GM19463 (cell line): ENCODE data around the gene PDZD7.
A peak's percentile ranks its signal among the peaks of the same experiment; 100 is the strongest.

ENCODE experiments used
- ATAC-seq: cut with Tn5 transposase; IDR thresholded peaks from one replicate; pipeline ENCODE4 v1.9.1; 2021; ENCODE audit warnings: mild to moderate bottlenecking, moderate library complexity; ENCODE audit not compliant: unreplicated experiment

Gene PDZD7

DNA sequence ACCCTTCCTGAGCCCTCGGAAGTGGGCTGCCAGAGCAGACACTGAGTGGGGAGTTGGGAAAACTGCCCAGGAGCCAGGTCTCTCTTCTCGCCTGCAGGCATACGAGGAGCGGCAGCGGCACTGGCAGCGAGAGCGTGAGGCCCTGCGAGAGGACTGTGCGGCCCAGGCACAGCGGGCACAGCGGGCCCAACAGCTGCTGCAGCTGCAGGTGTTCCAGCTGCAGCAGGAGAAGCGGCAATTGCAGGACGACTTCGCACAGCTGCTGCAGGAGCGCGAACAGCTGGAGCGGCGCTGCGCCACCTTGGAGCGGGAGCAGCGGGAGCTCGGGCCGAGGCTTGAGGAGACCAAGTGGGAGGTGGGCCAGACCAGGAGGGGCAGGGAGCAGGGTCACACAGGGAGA, 25.6 kb downstream of the PDZD7 start:
- no peak for ATAC-seq

DNA sequence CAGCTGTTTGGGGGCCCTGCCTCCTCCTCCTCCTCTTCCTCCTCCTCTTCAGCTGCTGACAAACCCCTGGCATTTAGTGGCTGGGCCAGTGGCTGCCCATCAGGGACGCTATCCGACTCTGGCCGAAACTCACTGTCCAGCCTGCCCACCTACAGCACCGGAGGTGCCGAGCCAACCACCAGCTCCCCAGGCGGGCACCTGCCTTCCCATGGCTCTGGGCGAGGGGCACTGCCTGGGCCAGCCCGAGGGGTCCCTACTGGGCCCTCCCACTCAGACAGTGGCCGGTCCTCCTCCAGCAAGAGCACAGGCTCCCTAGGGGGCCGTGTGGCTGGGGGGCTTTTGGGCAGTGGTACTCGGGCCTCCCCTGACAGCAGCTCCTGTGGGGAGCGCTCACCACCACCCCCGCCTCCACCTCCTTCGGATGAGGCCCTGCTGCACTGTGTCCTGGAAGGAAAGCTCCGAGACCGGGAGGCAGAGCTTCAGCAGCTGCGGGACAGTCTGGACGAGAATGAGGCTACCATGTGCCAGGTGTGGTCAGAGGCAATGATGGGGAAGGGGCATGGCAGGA, 27.2 kb downstream of the PDZD7 start:
- no peak for ATAC-seq

DNA sequence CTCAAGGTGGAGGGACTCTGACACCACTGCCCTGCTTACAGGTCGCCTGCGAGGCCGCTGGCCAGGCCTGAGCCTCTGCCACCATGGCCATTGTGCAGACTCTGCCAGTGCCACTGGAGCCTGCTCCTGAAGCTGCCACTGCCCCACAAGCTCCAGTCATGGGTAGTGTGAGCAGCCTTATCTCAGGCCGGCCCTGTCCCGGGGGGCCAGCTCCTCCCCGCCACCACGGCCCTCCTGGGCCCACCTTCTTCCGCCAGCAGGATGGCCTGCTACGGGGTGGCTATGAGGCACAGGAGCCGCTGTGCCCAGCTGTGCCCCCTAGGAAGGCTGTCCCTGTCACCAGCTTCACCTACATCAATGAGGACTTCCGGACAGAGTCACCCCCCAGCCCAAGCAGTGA, 28.5 kb downstream of the PDZD7 start:
- no peak for ATAC-seq

DNA sequence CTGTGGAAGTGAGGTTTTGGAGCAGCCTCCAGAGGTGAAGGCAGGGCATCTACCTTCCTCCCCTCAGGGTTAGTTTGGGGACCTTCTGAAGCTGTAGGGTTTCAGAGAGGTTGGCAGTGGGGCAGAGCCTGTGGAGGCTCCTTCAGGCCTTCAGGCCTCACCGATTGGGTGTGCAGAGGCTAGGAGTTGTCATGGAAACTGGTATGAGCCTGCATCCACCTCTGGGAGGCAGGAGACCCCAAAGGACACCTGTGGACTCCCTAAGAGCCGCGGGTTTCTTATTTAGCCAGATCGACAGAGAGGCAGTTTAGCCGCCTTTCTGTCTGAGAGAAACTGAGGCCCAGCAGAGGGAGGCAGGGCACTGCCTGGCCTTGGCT, 29.3 kb downstream of the PDZD7 start:
- no peak for ATAC-seq

DNA sequence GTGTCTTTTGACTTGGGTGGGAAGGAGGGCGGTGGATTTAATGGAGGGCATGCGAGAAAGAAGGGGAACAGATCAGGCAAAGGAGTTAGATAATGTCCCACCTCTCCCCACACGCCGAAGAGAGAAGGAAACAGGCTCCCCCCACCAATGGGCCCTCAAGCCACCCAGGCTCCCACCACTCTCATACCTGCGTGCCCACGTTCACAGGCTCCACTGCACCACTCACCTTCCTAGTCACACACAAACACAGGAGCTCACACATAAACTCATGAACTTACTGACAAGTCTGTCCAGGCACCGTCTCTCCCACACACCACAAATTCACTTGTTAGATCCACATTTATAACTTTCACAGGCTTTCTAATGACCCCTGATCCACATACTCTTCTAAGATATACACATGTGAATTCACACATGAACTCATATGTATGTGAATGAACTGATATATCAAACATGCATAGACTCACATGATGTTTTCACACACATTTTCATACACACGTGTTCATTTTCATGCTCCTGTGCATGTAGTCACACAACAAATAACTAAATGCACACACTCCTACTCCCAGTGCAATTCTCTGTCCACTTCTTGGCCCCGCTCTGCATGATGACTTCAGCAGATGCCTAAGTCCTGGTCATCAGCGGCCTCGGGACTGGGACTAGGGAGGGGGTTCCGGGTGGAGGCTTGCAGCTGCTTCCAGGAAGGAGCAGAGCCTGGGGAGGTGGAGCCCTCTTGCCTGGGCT, 29.8 kb downstream of the PDZD7 start:
- no peak for ATAC-seq

DNA sequence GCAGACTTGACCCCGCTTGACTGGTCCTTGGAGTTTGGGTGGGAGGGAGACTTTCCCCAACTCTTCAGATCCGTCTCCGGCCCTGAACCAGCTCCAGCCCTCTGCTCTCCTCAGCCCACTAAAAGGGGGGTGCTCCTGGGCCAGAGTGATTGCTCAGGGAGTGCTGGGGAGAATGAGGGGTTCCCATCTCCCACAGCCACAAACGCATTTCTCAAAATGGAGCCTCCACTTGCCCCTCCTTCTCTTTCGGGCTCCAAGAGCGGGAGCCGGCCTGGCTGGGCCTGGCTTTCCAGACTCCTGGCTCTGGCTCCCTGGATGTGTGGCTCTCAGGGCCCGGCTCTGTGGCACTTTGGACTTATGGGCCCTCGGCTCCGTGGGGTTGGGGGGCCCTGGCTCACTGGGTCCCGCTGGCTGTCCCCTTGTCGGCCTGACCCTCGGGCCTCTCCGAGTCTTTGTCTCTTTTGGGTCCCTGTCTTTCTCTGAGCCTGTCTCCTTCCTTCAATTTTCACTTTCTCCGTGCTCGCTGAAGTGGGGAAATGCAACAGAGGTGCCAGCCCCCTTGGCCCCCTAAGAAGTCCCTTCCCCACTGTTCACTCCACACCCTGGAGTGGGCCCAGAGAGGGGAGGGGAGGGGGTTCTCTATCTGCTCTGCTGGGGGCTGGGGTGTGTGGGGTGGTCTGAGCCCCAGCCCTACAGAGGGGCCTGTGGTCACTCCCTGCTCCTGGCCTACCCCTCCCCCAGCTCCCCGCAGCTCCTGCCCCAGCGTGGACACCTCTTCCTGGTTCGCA, 30.6 kb downstream of the PDZD7 start:
- ATAC-seq: no peak

DNA sequence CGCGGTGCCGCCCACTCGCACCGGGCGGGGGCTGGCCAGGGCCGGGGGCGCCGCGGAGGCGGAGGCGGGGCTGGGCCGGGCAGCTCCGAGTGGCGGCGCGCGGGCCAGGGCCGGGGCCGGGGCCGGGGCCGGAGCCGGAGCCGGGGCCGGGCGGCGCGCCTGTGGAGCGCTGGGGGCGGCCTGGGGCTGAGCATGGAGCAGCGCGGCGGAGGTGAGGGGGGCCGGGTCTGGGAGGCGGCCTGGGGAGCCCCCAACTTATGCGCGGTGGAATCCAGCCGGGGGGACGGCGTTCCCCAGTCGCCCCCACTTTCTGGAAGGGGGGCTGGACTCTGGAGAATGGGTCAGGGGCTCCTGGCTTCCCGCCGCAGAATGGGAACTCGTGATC, 31.2 kb downstream of the PDZD7 start, which contains the start of gene LZTS2:
TSS of gene LZTS2 (plus strand) at position 67 of the 385 bp plus-strand sequence. CDS start 2,731 bp downstream, outside the sequence.
- peak; percentile 23 for ATAC-seq

DNA sequence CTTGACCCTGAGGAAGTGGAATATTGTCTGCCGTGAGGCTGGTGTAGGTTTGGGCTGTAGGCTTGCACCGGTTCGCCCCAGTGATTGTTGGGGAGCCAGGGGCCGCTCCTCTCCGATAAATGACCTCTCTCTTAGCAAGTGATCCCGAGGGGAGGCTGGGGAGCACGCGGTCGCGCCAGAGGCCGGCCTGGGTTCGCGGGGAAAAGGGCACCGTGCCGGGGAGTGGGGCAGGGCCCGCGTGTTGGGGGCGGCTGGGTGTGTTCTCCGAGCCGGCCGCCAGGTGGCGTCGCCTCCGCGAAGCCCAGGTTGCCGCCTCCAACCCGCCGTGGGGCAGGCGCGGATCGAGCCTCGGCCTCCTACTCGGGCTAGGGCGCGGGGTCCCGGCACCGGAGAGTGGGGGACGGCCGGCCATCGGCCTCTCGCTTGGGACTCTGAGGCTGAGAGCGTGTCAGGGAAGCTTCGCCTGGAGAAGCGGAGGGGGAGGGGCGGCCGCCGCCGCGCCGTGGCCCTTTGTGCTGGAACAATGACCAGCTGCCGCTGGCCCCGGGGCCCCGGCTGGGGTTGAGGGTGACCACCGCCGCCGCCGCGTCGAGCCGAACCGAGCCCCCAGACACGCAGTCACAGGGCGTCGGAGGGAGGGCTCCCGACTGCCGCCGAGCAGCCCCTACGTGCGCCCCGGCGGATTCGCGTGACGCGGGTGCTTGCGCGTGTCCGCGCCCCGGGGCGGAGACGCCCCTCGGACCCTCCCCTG, 31.8 kb downstream of the PDZD7 start:
- ATAC-seq: peak; percentile 53

DNA sequence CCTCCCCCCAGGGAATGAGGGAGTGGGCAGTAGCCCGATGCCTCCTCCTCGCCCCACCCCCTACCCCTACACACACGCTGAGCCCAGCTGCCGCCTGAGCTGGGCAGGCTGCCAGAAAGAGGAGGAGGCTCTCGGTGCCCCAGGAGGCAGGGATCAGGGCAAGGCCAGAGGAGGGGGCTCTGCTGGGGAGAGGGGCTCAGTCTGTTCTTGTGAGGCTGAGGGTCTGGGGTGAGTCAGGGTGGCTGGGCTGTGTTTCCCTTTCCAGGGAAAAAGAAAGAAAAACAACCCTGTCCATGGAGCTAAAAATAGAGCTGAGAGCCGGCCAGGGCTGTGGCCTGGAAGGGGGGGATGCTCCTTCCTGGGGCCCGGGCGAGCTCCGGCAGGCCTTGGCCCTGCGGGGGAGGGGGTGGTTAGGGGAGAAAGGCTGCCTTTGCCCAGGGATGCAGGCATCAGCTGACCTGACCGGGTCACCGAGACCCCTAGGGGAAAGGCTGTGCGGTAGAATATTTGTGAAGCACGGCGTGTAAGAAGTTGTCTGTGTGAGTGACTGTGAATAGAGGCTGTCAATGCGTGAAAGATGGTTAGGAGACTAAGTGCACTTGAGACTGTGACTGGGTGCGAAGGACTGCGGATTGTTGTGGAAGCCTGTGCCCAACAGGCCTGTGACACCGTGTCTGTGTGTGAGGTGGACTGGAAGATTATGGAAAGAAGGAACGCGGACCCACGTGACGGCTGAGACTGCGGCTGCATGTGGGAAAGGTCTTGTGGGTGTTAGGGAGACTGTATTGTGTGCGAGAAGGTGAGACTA, 32.5 kb downstream of the PDZD7 start:
- ATAC-seq: peak; percentile 38

DNA sequence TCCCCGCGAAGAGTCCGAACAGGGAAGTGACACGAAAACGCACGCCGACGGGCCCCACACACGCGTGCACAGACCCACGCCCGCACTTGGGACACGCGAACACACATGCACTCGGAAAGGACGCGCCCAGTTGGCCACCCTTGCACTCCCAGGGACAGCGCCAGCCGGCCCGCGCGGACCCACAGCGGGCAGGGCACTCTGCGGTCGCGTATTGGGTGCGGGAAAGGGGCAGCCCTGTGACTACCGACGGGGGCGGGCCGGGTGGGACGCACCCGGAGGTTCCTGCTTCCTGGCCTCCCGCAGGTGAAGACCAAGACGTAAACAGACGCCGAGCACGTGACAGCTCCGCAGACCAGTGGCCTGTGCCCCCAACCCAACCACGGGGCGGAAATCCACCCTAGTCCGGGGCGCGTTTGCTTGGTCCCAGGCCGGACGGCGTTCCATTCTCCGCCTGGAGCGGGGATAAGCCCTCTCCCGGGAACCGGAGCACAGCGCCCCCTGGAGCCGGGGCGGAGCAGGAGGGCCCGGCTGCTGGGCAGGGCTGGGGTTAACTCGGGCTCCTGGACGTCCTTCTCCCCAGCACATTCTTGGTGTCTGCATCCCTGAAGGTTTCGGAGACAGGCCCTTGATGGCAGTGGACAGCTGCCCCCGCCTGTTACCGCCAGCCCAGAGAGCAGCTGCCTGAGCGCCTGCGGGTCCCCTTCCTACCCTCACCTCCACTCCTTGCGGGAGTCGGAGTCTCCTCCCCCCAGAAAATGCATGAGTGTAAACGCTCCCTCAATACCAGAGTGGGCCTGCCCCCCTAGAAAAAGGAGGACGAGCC, 33.4 kb downstream of the PDZD7 start:
- ATAC-seq: peak; percentile 28

DNA sequence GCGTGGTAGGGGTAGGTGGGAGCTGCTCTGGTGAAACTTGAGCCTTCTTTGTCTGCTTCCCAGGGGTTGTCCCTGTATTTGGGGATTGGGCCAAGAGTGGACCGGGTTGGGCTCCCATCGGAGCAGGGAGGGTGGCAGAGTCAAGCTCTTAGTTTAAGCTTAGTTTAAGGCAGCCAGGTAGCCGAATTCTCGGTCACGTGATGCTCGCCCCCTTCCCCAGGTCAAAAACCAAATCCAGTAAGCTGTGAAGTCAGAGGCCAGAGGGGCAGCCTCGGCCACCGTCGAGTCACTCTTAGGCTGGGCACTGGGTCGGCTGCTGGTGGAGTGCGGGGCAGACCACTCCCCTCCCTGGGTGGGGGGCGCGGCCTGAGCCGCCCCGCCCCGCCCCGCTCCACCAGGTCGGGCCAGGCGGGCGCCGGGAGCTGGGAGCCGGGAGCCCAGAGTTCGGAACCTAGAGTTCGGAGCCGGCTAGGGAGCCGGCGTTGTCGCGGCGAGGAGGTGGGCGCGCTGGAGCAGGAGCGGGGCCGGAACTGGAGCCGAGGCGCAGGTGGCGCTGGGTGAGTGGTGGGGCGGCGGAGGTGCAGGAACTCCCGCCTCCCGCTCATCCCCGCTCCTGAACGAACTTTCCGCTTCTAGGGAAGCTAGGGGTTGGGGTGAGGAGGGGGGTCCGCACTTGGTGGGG, 34.1 kb downstream of the PDZD7 start:
- peak; percentile 15 for ATAC-seq

DNA sequence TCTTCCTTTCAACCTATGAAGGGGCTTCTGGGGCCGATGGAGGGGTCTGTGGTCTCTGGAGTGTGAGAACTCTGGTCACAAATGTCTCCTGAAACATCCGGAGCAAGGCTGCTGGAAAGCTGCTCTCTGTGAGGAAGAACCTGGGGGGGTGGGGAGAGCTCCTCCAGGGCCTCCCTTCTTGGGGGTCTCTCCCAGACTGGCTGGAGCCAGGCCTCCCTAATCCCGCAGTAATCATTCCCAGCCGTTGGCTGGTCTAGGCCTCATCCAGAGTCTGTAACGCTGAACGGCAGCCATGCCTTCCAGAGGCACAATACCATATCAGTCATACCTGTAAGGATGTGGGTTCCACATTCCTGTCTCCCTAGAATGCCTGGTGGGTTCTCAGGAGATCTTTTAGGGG, 35.7 kb downstream of the PDZD7 start:
- no peak for ATAC-seq

DNA sequence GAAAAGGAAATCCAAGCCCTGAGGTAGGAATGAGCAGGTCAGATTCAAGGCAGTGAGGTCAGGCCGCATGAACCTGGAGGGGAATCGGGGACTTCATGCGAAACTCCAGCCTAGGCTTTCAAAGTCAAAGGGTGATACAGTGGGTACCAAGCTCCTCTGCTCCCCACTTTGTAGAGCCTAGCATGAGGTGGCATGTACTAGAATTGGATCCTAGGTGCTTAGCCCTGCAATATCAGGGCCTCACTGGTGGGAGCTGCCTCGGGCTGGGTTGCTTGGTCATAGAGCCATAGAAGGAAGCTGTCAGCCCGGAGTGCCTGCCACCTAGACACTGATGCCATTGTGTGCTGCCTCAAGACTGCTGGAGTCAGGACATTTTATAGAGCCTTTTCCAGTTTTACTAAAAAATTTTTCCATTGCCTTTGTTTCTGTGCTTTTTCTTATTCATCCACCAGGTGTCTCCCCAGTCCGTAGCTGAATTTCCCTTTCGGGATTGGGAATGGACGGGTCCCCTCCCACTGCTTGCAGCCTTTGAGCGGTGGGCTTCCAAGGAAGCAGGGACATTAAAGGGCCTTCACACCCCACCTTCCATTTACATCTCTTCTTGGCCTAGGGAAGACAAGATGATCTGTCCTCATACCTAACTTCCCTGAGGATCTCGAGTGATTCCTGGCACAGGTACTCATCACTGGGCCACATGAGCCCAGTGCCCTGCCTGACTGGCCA, 36.8 kb downstream of the PDZD7 start:
- ATAC-seq: no peak

DNA sequence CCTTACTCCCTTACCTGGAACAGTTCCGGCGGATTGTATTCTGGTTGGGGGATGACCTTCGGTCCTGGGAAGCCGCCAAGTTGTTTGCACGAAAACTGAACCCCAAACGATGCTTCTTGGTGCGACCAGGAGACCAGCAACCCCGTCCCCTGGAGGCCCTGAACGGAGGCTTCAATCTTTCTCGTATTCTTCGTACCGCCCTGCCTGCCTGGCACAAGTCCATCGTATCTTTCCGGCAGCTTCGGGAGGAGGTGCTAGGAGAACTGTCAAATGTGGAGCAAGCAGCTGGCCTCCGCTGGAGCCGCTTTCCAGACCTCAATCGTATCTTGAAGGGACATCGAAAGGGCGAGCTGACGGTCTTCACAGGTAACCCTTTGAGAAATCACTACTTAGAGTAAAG, 41.8 kb downstream of the PDZD7 start:
- ATAC-seq: no peak

DNA sequence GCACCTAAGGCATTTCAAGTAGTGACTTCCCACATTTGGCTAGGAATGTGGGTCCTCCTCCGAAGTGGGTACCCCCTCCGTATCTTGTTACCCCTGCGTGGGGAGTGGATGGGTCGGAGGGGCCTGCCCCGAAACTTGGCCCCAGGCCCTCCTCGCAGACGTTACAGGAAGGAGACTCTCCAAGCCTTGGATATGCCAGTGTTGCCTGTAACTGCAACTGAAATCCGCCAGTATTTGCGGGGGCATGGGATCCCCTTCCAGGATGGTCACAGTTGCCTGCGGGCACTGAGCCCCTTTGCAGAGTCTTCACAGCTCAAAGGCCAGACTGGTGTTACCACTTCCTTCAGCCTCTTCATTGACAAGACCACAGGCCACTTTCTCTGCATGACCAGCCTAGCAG, 42.8 kb downstream of the PDZD7 start:
- ATAC-seq: no peak

DNA sequence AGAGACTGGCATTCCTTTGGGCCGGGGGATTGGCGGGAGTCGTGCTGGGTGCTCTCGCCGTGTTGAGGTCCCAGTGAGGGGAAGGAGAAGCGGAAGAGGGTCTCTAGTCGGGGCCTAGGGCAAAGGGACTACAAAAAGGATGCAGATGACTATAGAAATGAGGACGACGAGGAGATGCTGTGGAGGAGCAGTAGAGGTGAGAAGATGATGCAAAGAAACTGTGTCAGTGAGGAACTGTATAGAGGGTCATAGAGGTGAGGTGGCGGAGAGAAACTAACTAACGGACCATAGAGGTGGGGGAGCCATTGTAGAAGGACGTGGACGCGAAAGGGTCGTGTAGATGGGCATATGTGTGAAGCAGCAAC, 43.3 kb downstream of the PDZD7 start:
- ATAC-seq: no peak

DNA sequence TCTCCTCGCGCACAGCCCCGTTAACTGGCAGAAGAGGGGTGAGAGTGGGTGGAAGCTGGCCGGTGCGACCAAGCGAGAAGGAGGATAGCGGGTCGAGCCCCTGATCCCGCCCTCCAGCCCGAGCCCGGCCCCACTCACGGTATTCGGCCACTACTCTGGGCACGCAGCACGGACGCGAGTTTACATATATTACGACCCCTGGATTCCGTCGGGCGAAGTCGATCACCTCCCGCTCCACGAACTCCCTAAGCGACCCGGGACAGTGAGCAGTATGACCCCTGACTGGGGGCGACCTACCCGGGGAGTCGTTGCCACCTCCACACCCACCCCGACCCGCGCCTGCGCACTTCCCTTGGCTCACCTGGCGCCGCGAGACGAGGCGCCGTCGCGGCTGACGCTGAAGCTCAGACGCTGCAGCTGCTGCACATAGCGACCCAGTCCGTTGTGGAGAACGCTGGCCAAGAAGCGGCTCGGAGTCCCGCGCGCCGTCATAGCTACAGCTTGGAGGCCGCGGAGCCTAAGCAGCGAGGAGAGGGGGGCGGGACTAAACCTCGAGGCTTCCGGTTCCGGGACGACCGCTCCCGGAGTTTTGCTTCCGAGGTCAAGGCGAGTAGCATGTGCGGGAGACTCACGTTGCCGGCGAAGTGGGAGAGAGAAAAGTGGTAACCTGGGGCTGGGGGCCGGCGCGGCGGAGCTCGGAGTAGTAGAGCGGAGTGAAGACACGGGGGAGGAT, 43.8 kb downstream of the PDZD7 start, which contains the start of the genes MRPL43 and TWNK:
TSS of gene MRPL43 (minus strand) at position 546 of the 733 bp plus-strand sequence. CDS start at position 492, 54 bp downstream.
TSS of gene TWNK (plus strand) at position 592 of the 733 bp plus-strand sequence. CDS start 668 bp downstream, outside the sequence.
- ATAC-seq: peak; percentile 85

DNA sequence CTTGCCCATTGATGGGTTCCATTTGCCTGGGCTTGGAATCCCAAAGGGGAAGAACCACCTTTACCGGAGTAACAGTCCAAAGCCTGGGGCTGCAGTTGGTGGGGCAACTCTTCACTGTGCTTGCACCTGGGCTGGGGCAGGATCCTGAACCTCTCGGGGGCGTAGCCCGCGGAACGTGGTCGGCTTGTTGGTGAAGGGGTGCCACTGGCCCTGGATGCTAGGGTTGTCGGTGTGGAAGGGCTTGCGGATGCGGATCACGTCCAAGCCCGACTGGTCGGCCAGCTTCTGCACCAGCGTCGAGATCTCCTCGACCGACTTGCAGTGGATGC, 44.3 kb downstream of the PDZD7 start:
- ATAC-seq: no peak
